Fibroblast of skin of left biceps (primary cell): Measurements from ENCODE around the gene SSC4D.

Experiments
- DNase-seq, 2 experiments: peaks; one replicate each; pipeline ENCODE4 v3.0.0-alpha.2; 2013; ENCODE audit warnings: low read depth in 2 of 2

Gene SSC4D

DNA sequence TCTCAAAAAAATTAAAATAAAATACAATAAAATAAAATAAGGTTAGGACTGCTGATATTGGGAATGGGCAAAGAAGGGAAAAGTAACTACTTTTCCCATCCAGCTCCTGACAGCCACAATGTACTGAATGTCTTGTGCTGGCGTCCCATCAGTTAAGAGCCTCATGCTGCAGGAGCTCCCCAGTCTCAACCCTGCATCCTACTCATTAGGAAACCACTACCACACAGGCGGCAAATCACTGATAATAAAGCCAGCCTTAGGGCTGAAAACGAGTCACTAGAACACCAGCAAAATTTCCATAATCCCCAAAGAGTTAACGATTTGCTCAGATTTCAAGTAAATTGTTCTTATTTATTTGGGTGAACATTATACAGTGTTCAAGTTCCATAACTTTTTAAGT lies 55.0 kb downstream of the SSC4D start:
- no peak for DNase-seq

DNA sequence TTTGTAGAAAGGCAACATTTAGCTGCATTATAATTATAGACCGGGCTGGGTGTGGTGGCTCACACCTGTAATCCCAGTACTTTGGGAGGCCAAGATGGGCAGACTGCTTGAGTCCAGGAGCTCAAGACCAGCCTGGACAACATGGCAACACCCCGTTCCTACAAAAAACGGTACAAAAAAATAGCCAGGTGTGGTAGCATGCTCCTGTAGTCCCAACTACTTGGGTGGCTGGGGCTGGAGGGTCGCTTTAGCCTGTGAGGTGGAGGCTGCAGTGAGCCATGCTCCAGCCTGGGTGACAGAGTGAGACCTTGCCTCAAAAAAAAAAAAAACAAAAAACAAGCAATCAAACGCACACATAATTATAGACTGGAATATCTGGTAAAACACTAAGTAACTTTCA lies 55.8 kb downstream of the SSC4D start:
- no peak for DNase-seq

DNA sequence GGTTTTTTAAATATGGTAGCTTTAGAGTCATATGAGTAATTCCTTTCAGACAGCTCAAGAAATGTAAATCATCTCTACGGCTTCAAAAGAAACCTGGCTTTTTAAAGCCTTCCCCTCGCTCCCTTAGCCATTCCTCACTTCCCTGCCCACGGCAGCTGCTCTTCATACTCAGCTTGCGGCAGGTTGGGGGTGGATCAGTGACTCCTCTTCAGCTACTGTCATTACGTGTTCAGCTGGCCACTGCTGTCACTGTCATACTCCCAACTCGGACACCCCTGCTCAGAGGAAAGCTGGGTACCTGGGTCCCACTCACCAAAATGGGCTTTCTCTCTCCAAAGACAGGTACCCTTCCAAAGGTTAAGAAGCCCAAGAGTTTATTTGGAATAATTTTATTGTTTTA lies 57.3 kb downstream of the SSC4D start:
- DNase-seq: no peak

DNA sequence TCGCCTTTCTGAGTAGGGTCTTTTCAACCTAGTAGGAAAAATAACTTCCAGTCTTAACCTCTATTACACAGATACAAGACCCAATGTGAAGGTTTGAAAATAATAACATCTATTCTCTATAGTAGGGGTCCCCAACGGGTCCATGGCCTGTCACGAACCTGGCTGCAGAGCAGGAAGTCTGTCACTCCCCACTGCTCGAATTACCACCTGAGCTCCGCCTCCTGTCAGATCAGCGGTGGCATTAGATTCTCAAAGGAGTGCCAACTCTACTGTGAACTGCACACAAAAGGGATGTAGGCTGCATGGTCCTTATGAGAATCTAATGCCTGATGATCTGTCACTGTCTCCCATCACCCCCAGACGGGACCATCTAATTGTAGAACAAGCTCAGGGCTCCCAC lies 58.1 kb downstream of the SSC4D start:
- no peak for DNase-seq

DNA sequence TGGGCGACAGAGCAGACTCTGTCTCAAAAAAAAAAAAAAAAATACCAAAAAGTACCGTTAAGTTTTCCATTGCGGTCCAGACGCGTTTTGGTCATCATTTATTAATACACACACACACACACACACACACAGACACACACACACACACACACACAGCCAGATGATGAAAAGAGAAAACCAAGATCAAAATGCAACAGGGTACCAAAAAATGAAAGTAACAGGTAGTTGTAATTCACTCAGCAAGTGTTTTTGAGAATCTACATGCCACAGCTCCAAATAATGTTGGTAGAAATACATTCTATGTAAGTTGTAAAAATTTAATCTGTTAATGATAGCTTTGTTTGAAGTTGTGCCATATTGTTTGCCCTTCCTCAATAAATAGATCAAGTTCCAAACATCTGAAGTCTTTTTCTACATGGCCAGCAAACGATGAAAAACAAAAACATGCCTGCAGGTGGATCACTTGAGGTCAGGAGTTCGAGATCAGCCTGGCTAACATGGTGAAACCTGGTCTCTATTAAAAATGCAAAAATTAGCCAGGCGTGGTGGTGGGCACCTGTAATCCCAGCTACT lies 60.1 kb downstream of the SSC4D start:
- no peak for DNase-seq

DNA sequence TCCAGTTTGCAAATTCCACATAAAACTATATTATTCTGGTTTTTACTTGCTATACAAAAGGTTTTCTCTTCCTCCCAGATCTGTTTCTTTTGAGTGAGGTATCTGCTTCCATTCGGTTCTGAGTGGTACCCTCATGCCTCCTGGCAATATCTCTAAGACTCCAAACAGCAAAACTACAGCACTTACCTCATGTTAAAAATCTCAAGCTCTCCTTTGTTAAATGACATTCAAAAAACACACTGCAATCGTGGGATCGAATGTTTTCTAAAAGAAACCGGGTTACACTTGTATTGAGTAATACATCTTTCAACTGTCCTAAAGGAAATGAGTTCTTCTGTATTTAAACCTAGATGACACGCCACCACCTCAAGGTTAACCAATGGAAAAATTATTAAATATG lies 61.8 kb downstream of the SSC4D start:
- no peak for DNase-seq

DNA sequence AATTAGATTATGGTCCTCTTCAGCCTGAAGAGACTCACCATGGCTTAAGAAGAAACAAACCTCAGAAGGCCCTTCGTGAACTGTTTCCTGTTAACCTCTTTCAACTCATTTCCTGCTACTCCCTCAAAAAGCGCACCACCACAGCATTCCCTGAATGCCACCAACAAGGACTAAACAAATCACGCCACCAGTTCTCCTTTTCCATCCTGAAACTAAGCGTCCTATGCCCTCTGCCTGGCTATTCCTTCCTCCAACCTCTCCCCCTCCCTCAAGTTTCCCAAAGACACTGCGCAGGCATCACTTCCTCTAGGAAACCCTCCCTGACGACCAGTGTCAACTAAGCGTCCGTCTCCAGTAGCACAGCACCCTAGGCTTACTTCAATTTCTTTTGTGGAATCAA lies 62.7 kb downstream of the SSC4D start:
- no peak for DNase-seq

DNA sequence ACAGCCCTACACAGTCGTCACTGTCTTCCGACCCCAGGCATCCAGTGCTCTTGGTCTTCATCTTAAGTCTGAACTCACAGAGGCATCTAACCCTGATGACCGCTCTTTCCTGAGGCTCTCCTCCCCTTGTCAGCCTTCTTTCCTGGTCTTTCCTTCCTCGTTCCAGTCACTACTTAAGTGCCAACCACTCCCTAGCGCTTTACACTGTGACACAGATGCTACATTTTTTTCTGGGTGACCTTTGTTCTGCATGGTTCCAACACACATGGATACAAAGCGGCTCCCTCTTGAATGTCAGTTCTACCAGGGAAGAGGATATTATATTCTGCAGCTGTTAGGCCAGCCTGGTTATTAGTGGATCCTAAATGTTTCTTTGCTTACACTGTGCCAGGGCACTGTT lies 63.4 kb downstream of the SSC4D start:
- no peak for DNase-seq

DNA sequence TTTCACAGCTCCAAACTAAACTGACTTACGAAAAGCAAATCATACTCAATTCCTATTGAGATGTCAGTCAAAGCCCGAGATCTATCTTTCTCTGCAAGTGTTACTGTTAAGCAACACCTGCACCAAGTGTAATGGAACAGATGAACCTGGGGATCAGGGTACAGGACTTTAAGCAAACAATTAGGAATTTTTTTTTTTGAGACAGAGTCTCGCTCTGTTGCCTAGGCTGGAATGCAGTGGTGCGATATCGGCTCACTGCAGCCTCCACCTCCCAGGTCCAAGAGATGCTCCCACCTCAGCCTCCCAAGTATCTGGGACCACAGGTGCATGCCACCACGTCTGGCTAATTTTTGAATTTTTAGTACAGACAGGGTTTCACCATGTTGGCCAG lies 65.6 kb downstream of the SSC4D start:
- DNase-seq: no peak

DNA sequence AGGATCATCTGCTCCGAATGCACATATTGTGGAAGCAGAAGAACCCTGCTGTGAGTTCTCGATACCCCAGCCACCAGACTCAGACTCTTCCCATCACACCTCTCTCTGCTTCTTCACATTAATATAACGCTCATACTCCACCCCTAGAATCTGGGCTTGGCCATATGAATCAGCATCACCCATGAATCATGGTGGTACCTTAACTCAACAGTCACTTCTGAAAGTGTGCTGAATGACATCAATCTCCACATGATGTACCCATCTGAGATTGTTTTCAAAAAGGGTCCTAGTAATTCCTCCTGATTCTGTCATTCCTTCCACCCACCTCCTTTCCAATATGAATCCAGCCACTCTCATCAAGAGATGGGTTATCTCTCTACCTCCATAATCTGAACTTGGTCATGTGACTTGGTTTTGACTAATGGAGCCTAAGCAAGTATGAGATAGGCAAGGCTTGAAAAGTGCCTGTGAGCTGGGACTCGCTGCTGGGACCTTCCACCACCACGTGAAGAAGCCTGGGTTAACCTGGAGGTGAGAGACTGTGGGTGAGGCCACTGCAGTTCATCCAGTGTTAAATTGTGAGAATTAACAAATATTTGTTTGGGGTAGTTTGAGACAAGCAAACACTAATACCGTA lies 66.1 kb downstream of the SSC4D start:
- DNase-seq: no peak

DNA sequence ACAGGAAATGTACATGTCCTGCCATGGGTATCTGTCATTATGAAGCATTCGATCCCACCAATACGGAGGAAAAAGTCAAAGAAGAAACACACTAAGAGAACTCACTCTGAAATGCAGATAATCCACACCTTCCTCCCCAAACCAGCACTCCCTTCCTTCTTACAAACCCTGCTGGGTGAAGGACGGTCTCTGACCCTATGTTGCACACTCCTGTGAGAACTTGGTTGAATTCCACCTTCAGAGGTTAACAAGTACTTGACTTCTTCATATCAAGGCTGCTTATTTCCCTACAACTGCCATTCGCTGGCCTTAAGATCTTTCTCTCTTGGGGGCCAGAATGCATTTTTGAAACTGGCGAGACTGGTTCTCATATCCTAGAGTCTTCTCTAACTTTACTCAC lies 67.3 kb downstream of the SSC4D start:
- DNase-seq: no peak

DNA sequence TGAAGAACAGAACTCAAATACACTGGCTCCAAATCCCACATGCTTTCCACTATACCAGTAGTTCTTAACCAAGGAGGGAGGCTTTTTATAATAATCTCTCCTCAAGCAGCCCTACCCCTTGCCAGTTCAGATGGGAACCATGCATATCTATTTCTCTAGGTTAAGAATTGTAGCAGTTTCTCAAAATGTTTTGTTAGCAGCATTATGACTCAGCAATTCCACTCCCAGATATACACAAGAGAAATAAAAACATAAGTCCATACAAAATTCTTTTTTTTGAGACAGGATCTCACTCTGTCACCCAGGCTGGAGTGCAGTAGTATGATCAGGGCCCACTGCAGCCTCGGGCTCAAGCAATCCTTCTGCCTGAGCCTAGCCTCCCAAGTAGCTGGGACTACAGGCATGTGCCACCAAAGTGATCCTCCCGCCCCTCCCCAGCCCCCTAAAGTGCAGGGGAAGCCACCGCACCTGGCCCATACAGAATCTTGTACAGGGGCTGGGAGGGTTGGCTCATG lies 68.8 kb downstream of the SSC4D start:
- no peak for DNase-seq
